GM18526 (cell line): Measurements from ENCODE around the gene SCNN1B.

ENCODE experiments used
- POLR2A ChIP-seq: IDR thresholded peaks from 3 replicates; pipeline ENCODE4 v1.6.1; 2011; ENCODE audit not compliant: insufficient read length; ENCODE audit errors: extremely low read depth

Gene SCNN1B

GRCh38 chr16:23333831-23334456 lies 31.8 kb downstream of the SCNN1B start:
- TF ChIP-seq POLR2A = no peak

- no peak for TF ChIP-seq POLR2A
Measured at GRCh38 chr16:23334457-23334853, 32.4 kb downstream of the SCNN1B start.

- TF ChIP-seq POLR2A = no peak
Measured at GRCh38 chr16:23334950-23335349, 32.8 kb downstream of the SCNN1B start.

GRCh38 chr16:23337836-23338550 lies 35.9 kb downstream of the SCNN1B start:
- TF ChIP-seq POLR2A = no peak

- no peak for TF ChIP-seq POLR2A
Measured at GRCh38 chr16:23339787-23340186, 37.7 kb downstream of the SCNN1B start.

GRCh38 chr16:23342083-23342640 lies 40.1 kb downstream of the SCNN1B start:
- no peak for TF ChIP-seq POLR2A

GRCh38 chr16:23343643-23344612 lies 41.8 kb downstream of the SCNN1B start:
- TF ChIP-seq POLR2A = no peak

- TF ChIP-seq POLR2A = no peak
Measured at GRCh38 chr16:23345237-23345636, 43.1 kb downstream of the SCNN1B start.

GRCh38 chr16:23348579-23349469 lies 46.7 kb downstream of the SCNN1B start:
- TF ChIP-seq POLR2A = no peak

GRCh38 chr16:23351360-23351759 lies 49.3 kb downstream of the SCNN1B start:
- TF ChIP-seq POLR2A = no peak

- no peak for TF ChIP-seq POLR2A
Measured at GRCh38 chr16:23353440-23353839, 51.3 kb downstream of the SCNN1B start.

- TF ChIP-seq POLR2A = no peak
Measured at GRCh38 chr16:23354246-23354645, 52.1 kb downstream of the SCNN1B start.

GRCh38 chr16:23355106-23355670 lies 53.1 kb downstream of the SCNN1B start:
- TF ChIP-seq POLR2A = no peak

GRCh38 chr16:23356941-23357340 lies 54.8 kb downstream of the SCNN1B start:
- TF ChIP-seq POLR2A = no peak
